A549 (cell line): Measurements from ENCODE around the gene NDRG2.

Experiments used
- CHD4 ChIP-seq: fragments of 200-600 bp; sonication (generic); IDR thresholded peaks from 2 replicates; pipeline ENCODE4 v1.6.1; 2016; ENCODE audit warnings: antibody characterized with exemption, mild to moderate bottlenecking, borderline replicate concordance
- E2F6 ChIP-seq: IDR thresholded peaks from 2 replicates; pipeline ENCODE4 v1.6.1; 2012; ENCODE audit warnings: low read depth, borderline replicate concordance
- EP300 ChIP-seq, 2 experiments: fragments of >200 bp; sonication (Bioruptor Twin); formaldehyde crosslinking; IDR thresholded peaks; 2 replicates in 1 of 2; 3 replicates in 1 of 2; pipeline ENCODE4 v1.6.1; 2016 to 2017
- PBX3 ChIP-seq: IDR thresholded peaks from 2 replicates; pipeline ENCODE4 v1.6.1; 2012
- PHF8 ChIP-seq: fragments of 200-600 bp; sonication (generic); IDR thresholded peaks from 2 replicates; pipeline ENCODE4 v1.6.1; 2016; ENCODE audit warnings: low read depth, mild to moderate bottlenecking, antibody characterized with exemption, moderate library complexity, borderline replicate concordance
- POLR2A ChIP-seq: IDR thresholded peaks from 2 replicates; pipeline ENCODE4 v1.6.1; 2012; ENCODE audit warnings: mild to moderate bottlenecking, low read length
- RARB ChIP-seq: fragments of 250-450 bp; sonication (Bioruptor Pico); IDR thresholded peaks from 2 replicates; pipeline ENCODE4 v1.8.0; 2021; ENCODE audit warnings: mild to moderate bottlenecking, moderate library complexity
- REST ChIP-seq: fragments of 200-600 bp; sonication (generic); IDR thresholded peaks from 2 replicates; pipeline ENCODE4 v1.6.1; 2016; ENCODE audit warnings: antibody characterized with exemption, mild to moderate bottlenecking, moderate library complexity
- RFX5 ChIP-seq: fragments of 450-650 bp; IDR thresholded peaks from 2 replicates; pipeline ENCODE4 v1.7.1; 2014; ENCODE audit warnings: antibody characterized with exemption, mild to moderate bottlenecking, moderate library complexity
- SMC3 ChIP-seq: fragments of >200 bp; sonication (Bioruptor Twin); formaldehyde crosslinking; IDR thresholded peaks from 3 replicates; pipeline ENCODE4 v1.6.1; 2018; ENCODE audit warnings: inconsistent platforms
- ZFP36 ChIP-seq: fragments of 450-650 bp; IDR thresholded peaks from 2 replicates; pipeline ENCODE4 v1.6.1; 2014; ENCODE audit warnings: borderline replicate concordance; ENCODE audit not compliant: partially characterized antibody
- TF ChIP-seq, protein P1 (sequence below): fragments of >200 bp; sonication (Bioruptor Twin); formaldehyde crosslinking; IDR thresholded peaks from 3 replicates; pipeline ENCODE4 v1.5.1; 2016
- TF ChIP-seq, protein P2 (sequence below): IDR thresholded peaks from 2 replicates; pipeline ENCODE4 v1.6.1; 2012

- TF ChIP-seq POLR2A: no peak; the same call in 1 of the 2 replicates
- TF ChIP-seq, protein P1, sequence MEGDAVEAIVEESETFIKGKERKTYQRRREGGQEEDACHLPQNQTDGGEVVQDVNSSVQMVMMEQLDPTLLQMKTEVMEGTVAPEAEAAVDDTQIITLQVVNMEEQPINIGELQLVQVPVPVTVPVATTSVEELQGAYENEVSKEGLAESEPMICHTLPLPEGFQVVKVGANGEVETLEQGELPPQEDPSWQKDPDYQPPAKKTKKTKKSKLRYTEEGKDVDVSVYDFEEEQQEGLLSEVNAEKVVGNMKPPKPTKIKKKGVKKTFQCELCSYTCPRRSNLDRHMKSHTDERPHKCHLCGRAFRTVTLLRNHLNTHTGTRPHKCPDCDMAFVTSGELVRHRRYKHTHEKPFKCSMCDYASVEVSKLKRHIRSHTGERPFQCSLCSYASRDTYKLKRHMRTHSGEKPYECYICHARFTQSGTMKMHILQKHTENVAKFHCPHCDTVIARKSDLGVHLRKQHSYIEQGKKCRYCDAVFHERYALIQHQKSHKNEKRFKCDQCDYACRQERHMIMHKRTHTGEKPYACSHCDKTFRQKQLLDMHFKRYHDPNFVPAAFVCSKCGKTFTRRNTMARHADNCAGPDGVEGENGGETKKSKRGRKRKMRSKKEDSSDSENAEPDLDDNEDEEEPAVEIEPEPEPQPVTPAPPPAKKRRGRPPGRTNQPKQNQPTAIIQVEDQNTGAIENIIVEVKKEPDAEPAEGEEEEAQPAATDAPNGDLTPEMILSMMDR: no peak
- no peak for TF ChIP-seq RARB
- no peak for TF ChIP-seq EP300 (IDR thresholded peaks at IDR 0.05)
- no peak for TF ChIP-seq PHF8
- no peak for TF ChIP-seq CHD4
- TF ChIP-seq RFX5: no peak
- TF ChIP-seq, protein P2, sequence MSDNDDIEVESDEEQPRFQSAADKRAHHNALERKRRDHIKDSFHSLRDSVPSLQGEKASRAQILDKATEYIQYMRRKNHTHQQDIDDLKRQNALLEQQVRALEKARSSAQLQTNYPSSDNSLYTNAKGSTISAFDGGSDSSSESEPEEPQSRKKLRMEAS: 0 out of 2 replicates have a peak, but pooled peaks have one; percentile 28
- no peak for TF ChIP-seq PBX3
- TF ChIP-seq E2F6: no peak
- TF ChIP-seq REST: no peak
- TF ChIP-seq SMC3: no peak
- no peak for TF ChIP-seq ZFP36
These were observed 45.3 kb upstream of the NDRG2 start, which contains the start of gene ARHGEF40 for GRCh38 chr14:21070083-21070609.
